Measurements from ENCODE around the gene CXorf38.

Gene CXorf38

DNA sequence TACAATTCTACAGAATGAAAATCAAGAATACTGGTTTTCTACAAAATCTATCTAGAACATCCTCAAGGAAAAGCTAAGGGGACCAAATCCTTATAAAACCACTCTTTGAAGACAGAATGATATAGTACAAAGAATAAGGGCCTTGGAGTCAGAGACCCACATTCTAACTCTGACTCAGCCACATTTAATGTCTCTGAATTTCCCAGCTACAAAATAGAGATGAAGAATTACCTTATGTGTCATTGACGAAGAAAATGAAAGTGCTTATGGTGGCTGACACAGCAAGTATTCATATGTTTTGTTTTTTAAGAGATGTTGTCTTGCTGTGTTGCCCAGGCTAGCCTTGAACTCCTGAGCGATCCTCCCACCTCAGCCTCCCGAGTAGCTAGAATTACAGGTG lies 35.9 kb upstream of the CXorf38 start:
- TF ChIP-seq, protein P1, sequence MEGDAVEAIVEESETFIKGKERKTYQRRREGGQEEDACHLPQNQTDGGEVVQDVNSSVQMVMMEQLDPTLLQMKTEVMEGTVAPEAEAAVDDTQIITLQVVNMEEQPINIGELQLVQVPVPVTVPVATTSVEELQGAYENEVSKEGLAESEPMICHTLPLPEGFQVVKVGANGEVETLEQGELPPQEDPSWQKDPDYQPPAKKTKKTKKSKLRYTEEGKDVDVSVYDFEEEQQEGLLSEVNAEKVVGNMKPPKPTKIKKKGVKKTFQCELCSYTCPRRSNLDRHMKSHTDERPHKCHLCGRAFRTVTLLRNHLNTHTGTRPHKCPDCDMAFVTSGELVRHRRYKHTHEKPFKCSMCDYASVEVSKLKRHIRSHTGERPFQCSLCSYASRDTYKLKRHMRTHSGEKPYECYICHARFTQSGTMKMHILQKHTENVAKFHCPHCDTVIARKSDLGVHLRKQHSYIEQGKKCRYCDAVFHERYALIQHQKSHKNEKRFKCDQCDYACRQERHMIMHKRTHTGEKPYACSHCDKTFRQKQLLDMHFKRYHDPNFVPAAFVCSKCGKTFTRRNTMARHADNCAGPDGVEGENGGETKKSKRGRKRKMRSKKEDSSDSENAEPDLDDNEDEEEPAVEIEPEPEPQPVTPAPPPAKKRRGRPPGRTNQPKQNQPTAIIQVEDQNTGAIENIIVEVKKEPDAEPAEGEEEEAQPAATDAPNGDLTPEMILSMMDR (IDR thresholded peaks at IDR 0.05; ENCODE audit: low read depth, low read length, missing control alignments), result no peak
- DNase-seq (ENCODE audit: low read depth), result no peak
- no peak overlapping the region for H3K4me3 ChIP-seq (ENCODE audit: low read depth, low read length)
- in situ Hi-C loops (cut with HindIII; ENCODE audit: low sequenced_read_pairs), result no loop called here

DNA sequence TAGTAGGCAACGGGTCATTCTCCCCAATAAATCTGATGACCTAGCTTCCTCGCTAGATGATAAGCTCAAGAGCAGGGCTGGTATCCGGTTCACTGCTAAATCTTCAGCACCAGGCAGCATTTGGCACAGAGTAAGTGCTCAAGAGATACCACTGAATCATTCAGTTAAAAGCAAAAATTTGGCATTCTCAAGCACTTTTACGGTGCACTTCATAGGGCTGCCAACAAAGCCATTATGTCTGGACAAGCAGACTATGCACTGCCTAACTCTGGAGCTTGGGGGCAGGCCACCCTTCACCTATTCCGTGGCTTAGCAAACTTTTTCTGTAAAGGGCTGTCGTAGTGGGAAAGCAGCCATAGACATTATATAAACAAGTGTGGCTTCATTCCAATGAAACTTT lies 23.8 kb upstream of the CXorf38 start:
- H3K4me3 ChIP-seq (ENCODE audit: low read depth, low read length), result no peak overlapping the region
- in situ Hi-C loops (cut with HindIII; ENCODE audit: low sequenced_read_pairs), result loop anchor here (25.0 kb wide), 1 partner anchor 441 kb away; no protein-coding TSS in a partner anchor
- DNase-seq (ENCODE audit: low read depth), result no peak
- TF ChIP-seq, protein P1 (IDR thresholded peaks at IDR 0.05; ENCODE audit: low read depth, low read length, missing control alignments), result no peak

DNA sequence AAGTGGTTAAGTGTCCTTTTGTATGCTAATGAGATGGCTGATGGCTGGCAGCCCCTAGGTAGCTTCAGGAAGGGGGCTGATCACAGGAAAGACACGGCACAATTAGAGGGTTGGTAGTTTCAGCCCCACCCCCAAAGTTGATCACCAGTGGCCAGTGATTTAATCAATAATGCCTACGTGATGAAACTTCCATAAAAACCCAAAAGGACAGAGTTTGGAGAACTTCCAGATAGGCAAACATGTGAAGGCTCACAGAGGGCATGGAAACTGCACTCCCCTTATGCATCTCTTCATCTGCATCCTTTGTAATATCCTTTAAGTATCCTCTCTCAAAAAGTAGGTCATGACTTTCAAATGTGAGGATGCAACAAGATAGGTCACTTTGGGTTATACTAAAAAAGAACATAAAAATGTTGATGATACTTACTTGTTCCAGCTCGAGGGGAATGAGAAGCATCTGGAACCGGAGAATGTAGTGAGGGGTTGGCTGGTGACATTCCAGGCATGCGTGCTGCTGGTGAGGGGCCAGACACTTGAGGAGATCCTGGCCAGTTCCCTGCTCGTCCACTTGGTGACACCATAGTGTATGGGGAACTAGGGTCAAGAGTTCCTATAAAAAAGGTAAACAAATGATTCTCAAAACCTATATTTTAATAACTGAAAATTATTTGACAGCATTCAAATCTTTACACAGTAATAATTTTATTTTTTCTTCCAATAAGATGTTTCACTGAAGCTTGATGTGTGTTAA lies 16.7 kb upstream of the CXorf38 start:
- DNase-seq (ENCODE audit: low read depth), result no peak
- TF ChIP-seq, protein P1 (IDR thresholded peaks at IDR 0.05; ENCODE audit: low read depth, low read length, missing control alignments), result peak; percentile 48
- H3K4me3 ChIP-seq (ENCODE audit: low read depth, low read length), result no peak overlapping the region
- in situ Hi-C loops (cut with HindIII; ENCODE audit: low sequenced_read_pairs), result loop anchor here (25.0 kb wide), 1 partner anchor 448 kb away; no protein-coding TSS in a partner anchor

DNA sequence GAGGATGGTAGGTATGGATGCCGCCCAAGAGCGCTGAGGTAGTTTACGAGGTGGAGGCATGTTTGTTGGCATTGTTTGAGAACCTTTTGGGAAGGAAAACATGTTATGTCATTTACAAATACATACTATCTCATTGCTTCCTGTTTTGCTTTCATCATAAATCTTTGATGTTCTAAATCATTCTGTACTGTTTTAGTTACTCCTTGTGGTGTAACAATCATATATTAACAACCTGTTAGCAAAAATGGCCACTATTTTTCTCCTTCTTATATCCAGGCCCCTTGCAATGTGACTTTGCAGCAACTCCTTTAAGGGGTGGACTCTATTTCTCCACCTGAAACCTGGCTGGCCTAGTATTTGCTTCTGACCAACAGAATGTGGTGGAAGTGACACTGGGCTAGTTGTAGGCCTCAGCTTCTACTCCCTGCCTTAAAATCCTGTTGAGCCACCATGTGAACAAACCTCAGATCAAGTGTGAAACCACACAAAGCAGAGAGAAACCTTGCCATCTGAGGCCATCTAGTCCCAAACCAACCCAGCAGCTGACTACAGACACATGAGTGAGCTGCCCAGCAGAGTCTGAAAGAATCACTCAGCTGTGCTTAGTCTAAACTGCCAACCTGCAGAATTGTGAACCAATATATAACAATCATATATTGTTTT lies 15.8 kb upstream of the CXorf38 start:
- TF ChIP-seq, protein P1 (IDR thresholded peaks at IDR 0.05; ENCODE audit: low read depth, low read length, missing control alignments), result no peak
- in situ Hi-C loops (cut with HindIII; ENCODE audit: low sequenced_read_pairs), result loop anchor here (25.0 kb wide), 1 partner anchor 449 kb away; no protein-coding TSS in a partner anchor
- no peak overlapping the region for H3K4me3 ChIP-seq (ENCODE audit: low read depth, low read length)
- DNase-seq (ENCODE audit: low read depth), result no peak

DNA sequence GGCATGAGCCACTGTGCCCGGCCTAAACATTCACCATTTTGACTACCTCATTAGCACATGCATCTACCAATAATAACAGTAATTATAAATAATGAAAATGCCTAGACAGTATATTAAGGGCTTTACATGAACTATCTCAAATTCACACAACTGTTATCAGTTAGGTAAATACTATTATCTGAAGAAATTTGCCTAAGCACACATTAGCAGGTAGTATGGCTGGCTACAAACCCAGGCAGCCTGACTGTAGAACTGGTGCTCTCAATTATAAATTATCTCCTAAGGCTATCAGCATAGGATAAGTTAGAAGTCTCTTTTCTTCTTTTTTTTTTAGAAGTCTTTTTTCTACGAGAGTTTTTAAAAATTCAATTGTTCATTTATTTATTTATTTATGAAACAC lies 14.1 kb upstream of the CXorf38 start:
- in situ Hi-C loops (cut with HindIII; ENCODE audit: low sequenced_read_pairs), result loop anchor here (25.0 kb wide), 1 partner anchor 451 kb away; no protein-coding TSS in a partner anchor
- no peak overlapping the region for H3K4me3 ChIP-seq (ENCODE audit: low read depth, low read length)
- TF ChIP-seq, protein P1 (IDR thresholded peaks at IDR 0.05; ENCODE audit: low read depth, low read length, missing control alignments), result no peak

DNA sequence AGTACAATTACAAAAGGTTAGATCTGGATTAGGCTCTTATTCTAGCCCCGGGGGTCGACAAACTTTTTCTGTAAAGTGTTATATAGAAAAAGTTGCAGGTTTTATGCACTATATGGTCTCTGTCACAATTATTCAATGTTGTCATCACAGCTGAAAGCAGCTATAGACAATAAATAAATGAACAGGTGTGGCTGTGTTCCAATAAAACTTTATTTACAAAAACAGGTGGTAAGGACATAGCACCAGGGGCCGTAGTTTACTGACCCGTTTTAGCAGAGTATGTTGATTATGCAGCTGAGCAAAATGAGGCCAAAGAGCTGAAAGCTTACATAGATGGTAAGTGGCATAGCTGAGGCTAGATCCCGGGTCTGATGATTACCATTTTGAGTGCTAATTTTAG lies 13.0 kb upstream of the CXorf38 start:
- no peak overlapping the region for H3K4me3 ChIP-seq (ENCODE audit: low read depth, low read length)
- TF ChIP-seq, protein P1 (IDR thresholded peaks at IDR 0.05; ENCODE audit: low read depth, low read length, missing control alignments), result no peak
- in situ Hi-C loops (cut with HindIII; ENCODE audit: low sequenced_read_pairs), result loop anchor here (25.0 kb wide), 1 partner anchor 452 kb away; no protein-coding TSS in a partner anchor
- DNase-seq (ENCODE audit: low read depth), result no peak

More for the DNA sequence above, 14.1 kb upstream of the CXorf38 start:
- DNase-seq (ENCODE audit: low read depth), result no peak

Measured in astrocyte of the cerebellum (primary cell).